Measurements from ENCODE around the gene KCND3.

- TF ChIP-seq CTCF (optimal IDR thresholded peaks at IDR 0.05 in 1 of 3, IDR thresholded peaks at IDR 0.05 in 1 of 3, conservative IDR thresholded peaks at IDR 0.05 in 1 of 3; ENCODE audit: extremely low read depth in 1 of 3, insufficient read depth in 2 of 3, low read length in 3 of 3), result no peak
- TF ChIP-seq EZH2 (IDR thresholded peaks at IDR 0.05; ENCODE audit: low read length), result no peak
These were observed 156.8 kb downstream of the KCND3 start for GRCh38 chr1:111832521-111833155.

All from keratinocyte (primary cell).